ENCODE data around the gene DCC.

GRCh38 chr18:53117851-53118250 is 777.9 kb downstream of the DCC start:
- TF ChIP-seq CTCF (IDR thresholded peaks at IDR 0.05): no peak
- no peak for TF ChIP-seq EP300 (IDR thresholded peaks at IDR 0.05)
- TF ChIP-seq POLR2A (IDR thresholded peaks at IDR 0.05): no peak

Measured in upper lobe of left lung (tissue), 4 donors.